Adipocyte (in vitro differentiated cells): Measurements from ENCODE around the gene PCLO.
"Not testable (repeated sequence)": the region's sequence is repeated elsewhere in the genome, so short reads cannot be mapped to it uniquely, and the experiment has no call there.

Experiments used
- DNase-seq: peaks from one replicate; pipeline ENCODE4 v3.0.0-alpha.2; 2015; ENCODE audit warnings: low read depth
- H3K27me3 ChIP-seq: replicated peaks from 2 replicates; pipeline ENCODE4 v1.7.0; 2013; ENCODE audit warnings: mild to moderate bottlenecking, low read length, moderate library complexity; ENCODE audit not compliant: control insufficient read depth, insufficient read depth
- H3K36me3 ChIP-seq: 2 replicates; pipeline ENCODE4 v1.7.0; 2013; ENCODE audit warnings: low read length, mild to moderate bottlenecking, moderate library complexity; ENCODE audit not compliant: control insufficient read depth, insufficient read depth, severe bottlenecking
- H3K4me1 ChIP-seq: 2 replicates; pipeline ENCODE4 v1.7.0; 2013; ENCODE audit warnings: mild to moderate bottlenecking, low read length, moderate library complexity; ENCODE audit not compliant: control insufficient read depth, insufficient read depth
- H3K4me3 ChIP-seq: 2 replicates; pipeline ENCODE4 v1.7.0; 2013; ENCODE audit warnings: mild to moderate bottlenecking, low read length, moderate library complexity
- H3K9ac ChIP-seq: 2 replicates; pipeline ENCODE4 v1.7.0; 2013; ENCODE audit warnings: mild to moderate bottlenecking, low read length, moderate library complexity
- H3K9me3 ChIP-seq: 2 replicates; pipeline ENCODE4 v1.7.0; 2013; ENCODE audit warnings: mild to moderate bottlenecking, low read length, moderate library complexity; ENCODE audit not compliant: control insufficient read depth

PCLO gene

GRCh38 chr7:82897500-82897899, 265.2 kb downstream of the PCLO start:
- no peaks in the 10 kb centered on the region for H3K36me3 ChIP-seq
- H3K4me3 ChIP-seq = no peak overlapping the region
- no peaks in the 10 kb centered on the region for H3K27me3 ChIP-seq
- H3K4me1 ChIP-seq = peaks cover 2% of the 10 kb centered on the region
- DNase-seq = no peak
- no peaks in the 10 kb centered on the region for H3K9me3 ChIP-seq
- H3K9ac ChIP-seq = no peak overlapping the region

- not testable (repeated sequence) for DNase-seq, H3K27me3 ChIP-seq, H3K4me3 ChIP-seq, H3K9ac ChIP-seq, H3K36me3 ChIP-seq, H3K4me1 ChIP-seq, H3K9me3 ChIP-seq
Observed at GRCh38 chr7:82894341-82894740, 268.3 kb downstream of the PCLO start.

GRCh38 chr7:82886324-82886723, 276.4 kb downstream of the PCLO start:
- Histone ChIP-seq H3K9ac (no peak overlapping the region), H3K36me3 (no peaks in the 10 kb centered on the region), H3K4me1 (no peaks in the 10 kb centered on the region), H3K9me3 (no peaks in the 10 kb centered on the region), H3K4me3 (no peak overlapping the region), H3K27me3 (no peaks in the 10 kb centered on the region)
- peak; percentile 3 for DNase-seq

- H3K4me1 ChIP-seq = no peaks in the 10 kb centered on the region
- no peak overlapping the region for H3K4me3 ChIP-seq
- H3K9ac ChIP-seq = no peak overlapping the region
- H3K27me3 ChIP-seq = no peaks in the 10 kb centered on the region
- H3K36me3 ChIP-seq = no peaks in the 10 kb centered on the region
- DNase-seq = no peak
- peaks cover 7% of the 10 kb centered on the region for H3K9me3 ChIP-seq
Observed at GRCh38 chr7:82865856-82866255, 296.8 kb downstream of the PCLO start.

GRCh38 chr7:82859106-82859850, 303.4 kb downstream of the PCLO start:
- Histone ChIP-seq H3K9ac (no peak overlapping the region), H3K27me3 (no peaks in the 10 kb centered on the region), H3K36me3 (no peaks in the 10 kb centered on the region), H3K9me3 (peaks cover 8% of the 10 kb centered on the region), H3K4me1 (no peaks in the 10 kb centered on the region), H3K4me3 (no peak overlapping the region)
- peak; percentile 15 for DNase-seq

- no peaks in the 10 kb centered on the region for H3K9me3 ChIP-seq
- no peak for DNase-seq
- H3K27me3 ChIP-seq = no peaks in the 10 kb centered on the region
- no peaks in the 10 kb centered on the region for H3K36me3 ChIP-seq
- H3K4me3 ChIP-seq = no peak overlapping the region
- no peaks in the 10 kb centered on the region for H3K4me1 ChIP-seq
- no peak overlapping the region for H3K9ac ChIP-seq
Observed at GRCh38 chr7:82851121-82851520, 311.6 kb downstream of the PCLO start.

GRCh38 chr7:82841828-82842227, 320.9 kb downstream of the PCLO start:
- peaks cover 10% of the 10 kb centered on the region for H3K9me3 ChIP-seq
- no peak for DNase-seq
- no peaks in the 10 kb centered on the region for H3K4me1 ChIP-seq
- H3K9ac ChIP-seq = no peak overlapping the region
- no peak overlapping the region for H3K4me3 ChIP-seq
- H3K36me3 ChIP-seq = no peaks in the 10 kb centered on the region
- H3K27me3 ChIP-seq = no peaks in the 10 kb centered on the region

GRCh38 chr7:82840061-82840460, 322.6 kb downstream of the PCLO start:
- Histone ChIP-seq H3K27me3 (no peaks in the 10 kb centered on the region), H3K36me3 (no peaks in the 10 kb centered on the region), H3K4me3 (no peak overlapping the region), H3K9me3 (peaks cover 10% of the 10 kb centered on the region), H3K4me1 (no peaks in the 10 kb centered on the region), H3K9ac (no peak overlapping the region)
- DNase-seq = no peak

GRCh38 chr7:82839555-82839954, 323.1 kb downstream of the PCLO start:
- Histone ChIP-seq H3K4me1 (no peaks in the 10 kb centered on the region), H3K9ac (no peak overlapping the region), H3K27me3 (no peaks in the 10 kb centered on the region), H3K4me3 (no peak overlapping the region), H3K36me3 (no peaks in the 10 kb centered on the region), H3K9me3 (peaks cover 10% of the 10 kb centered on the region)
- DNase-seq = no peak

- Histone ChIP-seq H3K36me3 (no peaks in the 10 kb centered on the region), H3K4me1 (no peaks in the 10 kb centered on the region), H3K4me3 (no peak overlapping the region), H3K9ac (no peak overlapping the region), H3K9me3 (peaks cover 10% of the 10 kb centered on the region), H3K27me3 (no peaks in the 10 kb centered on the region)
- no peak for DNase-seq
Observed at GRCh38 chr7:82839063-82839462, 323.6 kb downstream of the PCLO start.

- Histone ChIP-seq H3K27me3 (no peaks in the 10 kb centered on the region), H3K4me1 (no peaks in the 10 kb centered on the region), H3K9ac (no peak overlapping the region), H3K9me3 (peaks cover 10% of the 10 kb centered on the region), H3K4me3 (no peak overlapping the region), H3K36me3 (no peaks in the 10 kb centered on the region)
- peak; percentile 13 for DNase-seq
Observed at GRCh38 chr7:82838314-82838713, 324.4 kb downstream of the PCLO start.

GRCh38 chr7:82823073-82823472, 339.6 kb downstream of the PCLO start:
- Histone ChIP-seq H3K4me3 (no peak overlapping the region), H3K9ac (no peak overlapping the region)

More at GRCh38 chr7:82823073-82823472, 339.6 kb downstream of the PCLO start:
- H3K27me3 ChIP-seq = no peaks in the 10 kb centered on the region
- no peak for DNase-seq
- no peaks in the 10 kb centered on the region for H3K4me1 ChIP-seq
- no peaks in the 10 kb centered on the region for H3K9me3 ChIP-seq
- no peaks in the 10 kb centered on the region for H3K36me3 ChIP-seq
